GM12878 (cell line): ENCODE results near the gene VPS45. TPM values are rescaled to one million over a fixed set of nuclear protein-coding genes. Genes with fewer than 3 reads are reported as not detected.

Experiments used
- ATAC-seq: fragments of 200-7000 bp; cut with Tn5 transposase; 3 replicates; pipeline ENCODE4 v1.9.1; 2020; ENCODE audit warnings: mild to moderate bottlenecking, moderate library complexity
- BruUV-seq: library from RNA; stranded (reverse); fragments of 400-500 nt; replicated peaks from 2 replicates; lab custom pipeline; 2021; lab: Mats Ljungman, UMichigan
- CTCF ChIA-PET: fragments of 300-600 bp; sonication (Branson Sonifier 250); formaldehyde crosslinking; extraction: SDS; loops from one replicate; lab custom pipeline; 2021; ENCODE audit warnings: inconsistent platforms; lab: Yijun Ruan, JAX
- POLR2A ChIA-PET: fragments of 350-600 bp; formaldehyde crosslinking; extraction: SDS; loops from one replicate; lab custom pipeline; 2021; ENCODE audit warnings: inconsistent platforms; lab: Charles Lee
- RAD21 ChIA-PET: fragments of 300-600 bp; sonication (Branson Sonifier 250); formaldehyde crosslinking; loops from one replicate; lab custom pipeline; 2023; ENCODE audit warnings: antibody characterized with exemption; ENCODE audit not compliant: unreplicated experiment; lab: Charles Lee
- SMC1A ChIA-PET: fragments of 300-600 bp; sonication (Branson Sonifier 250); formaldehyde crosslinking; loops from one replicate; lab custom pipeline; 2023; ENCODE audit not compliant: unreplicated experiment, uncharacterized antibody; lab: Charles Lee
- DNase-seq: peaks from one replicate; pipeline ENCODE4 v3.0.0-alpha.2; 2011; ENCODE audit warnings: low read depth, low spot score
- FAIRE-seq: peaks from 3 replicates; lab custom pipeline; 2011; peaks lifted over from hg19 to GRCh38; lab: Jason Lieb, UNC
- H2AFZ ChIP-seq: 2 replicates; pipeline ENCODE4 v1.6.0; 2011; ENCODE audit warnings: low read depth, low read length, control low read depth; ENCODE audit not compliant: control insufficient read depth
- H3K27ac ChIP-seq: 2 replicates; pipeline ENCODE4 v1.5.1; 2011; ENCODE audit warnings: control low read depth; ENCODE audit not compliant: control insufficient read depth, insufficient read depth
- H3K27me3 ChIP-seq, 2 experiments: replicated peaks in 1 of 2; 2 replicates each; pipeline versions ENCODE4 v1.6.0 to v1.6.1; 2011; ENCODE audit warnings: low read length in 1 of 2; ENCODE audit not compliant: control insufficient read depth in 2 of 2, insufficient read depth in 2 of 2
- H3K36me3 ChIP-seq, 2 experiments: 2 replicates each; pipeline ENCODE4 v1.5.1; 2011; ENCODE audit warnings: low read length in 1 of 2; ENCODE audit not compliant: control insufficient read depth in 2 of 2, insufficient read depth in 2 of 2
- H3K4me1 ChIP-seq: 2 replicates; pipeline ENCODE4 v1.6.1; 2011; ENCODE audit warnings: mild to moderate bottlenecking, low read length, moderate library complexity, mixed read lengths; ENCODE audit not compliant: control insufficient read depth, insufficient read depth
- H3K4me2 ChIP-seq: 2 replicates; pipeline ENCODE4 v1.6.0; 2011; ENCODE audit warnings: control low read depth; ENCODE audit not compliant: control insufficient read depth, insufficient read depth
- H3K4me3 ChIP-seq: fragments of 200-600 bp; sonication (generic); 2 replicates; pipeline ENCODE4 v1.5.1; 2016
- H3K79me2 ChIP-seq: 2 replicates; pipeline ENCODE4 v1.6.0; 2011; ENCODE audit warnings: low read length; ENCODE audit not compliant: control insufficient read depth, insufficient read depth
- H3K9ac ChIP-seq: 2 replicates; pipeline ENCODE4 v1.8.0; 2011; ENCODE audit warnings: low read length, control low read depth, mixed read lengths; ENCODE audit not compliant: control insufficient read depth, insufficient read depth
- H3K9me3 ChIP-seq: replicated peaks from 3 replicates; pipeline ENCODE4 v1.5.1; 2011; ENCODE audit warnings: mild to moderate bottlenecking, low read length; ENCODE audit not compliant: control insufficient read depth, insufficient read depth
- H4K20me1 ChIP-seq: 2 replicates; pipeline ENCODE4 v1.6.0; 2011; ENCODE audit not compliant: control insufficient read depth, insufficient read depth
- JUND ChIP-seq: IDR thresholded peaks from 2 replicates; pipeline ENCODE4 v1.6.1; 2012; ENCODE audit warnings: low read depth, mild to moderate bottlenecking, low read length, improper control_type of control experiment, moderate library complexity
- MYB ChIP-seq: fragments of 150-350 bp; IDR thresholded peaks from 2 replicates; pipeline ENCODE4 v1.6.1; 2014; ENCODE audit warnings: mild to moderate bottlenecking, low read depth, low read length, borderline replicate concordance
- PAX5 ChIP-seq: IDR thresholded peaks from 2 replicates; pipeline ENCODE4 v1.6.1; 2011; ENCODE audit warnings: low read depth, low read length, borderline replicate concordance
- RELA ChIP-seq: fragments of 450-650 bp; IDR thresholded peaks from 2 replicates; pipeline ENCODE4 v1.8.0; 2014; ENCODE audit warnings: borderline replicate concordance; ENCODE audit not compliant: partially characterized antibody
- SPI1 ChIP-seq: IDR thresholded peaks from 2 replicates; pipeline ENCODE4 v1.6.1; 2011; ENCODE audit warnings: low read depth, mild to moderate bottlenecking, low read length, moderate library complexity, borderline replicate concordance; ENCODE audit not compliant: insufficient read depth
- WGBS: methylation state at CpG from one replicate; pipeline ENCODE4 v1.1.6; 2016; ENCODE audit warnings: low lambda C conversion rate; ENCODE audit not compliant: insufficient replicate concordance, insufficient coverage; ENCODE audit errors: missing lambda C conversion rate; 5-methylcytosine and 5-hydroxymethylcytosine counted together
- in situ Hi-C: fragments of 300-500 bp; cut with MboI; formaldehyde crosslinking; loops from 9 replicates; pipeline ENCODE4 v1.14.3; 2018; ENCODE audit warnings: mixed read lengths
- intact Hi-C: fragments of 100-400 bp; cut with micrococcal nuclease; formaldehyde crosslinking; loops from one replicate; pipeline ENCODE4 v1.14.2; 2022; ENCODE audit not compliant: unreplicated experiment
- polyA plus RNA-seq, 11 experiments: library from polyadenylated mRNA; depleted of rRNA in 4 of 11; unstranded in 6 of 11; stranded (reverse) in 5 of 11; fragments of >200 nt; fragmentation: Nextera tagmentation in 4 of 11; fragmentation: Illumina TruSeq in 1 of 11; extraction: Ambion mirVana in 4 of 11; extraction: Trizol in 1 of 11; gene quantifications; 1 replicate in 1 of 11; 2 replicates in 10 of 11; pipeline versions ENCODE4 v1.2.1 to v1.2.3, GENCODE V29; 2011 to 2016; ENCODE audit warnings: inconsistent platforms in 2 of 11, missing spikeins in 2 of 11, low read depth in 1 of 11
- total RNA-seq, 4 experiments: library from RNA; depleted of rRNA in 3 of 4; stranded (reverse); fragments of >200 nt in 3 of 4; fragmentation: Illumina TruSeq in 1 of 4; extraction: Trizol in 1 of 4; gene quantifications; 2 replicates each; pipeline versions ENCODE4 v1.2.1 to v1.2.3, GENCODE V29; 2013 to 2021
- TF ChIP-seq, protein P1 (sequence below): fragments of 450-650 bp; IDR thresholded peaks from 2 replicates; pipeline ENCODE4 v1.6.1; 2016; ENCODE audit warnings: mild to moderate bottlenecking

VPS45 gene
- total and polyA plus RNA-seq, 10 of the 15 experiments (the other 5 are each of a cell fraction or from before 2014, with no cell fraction given): 24.4 to 48.7 (median 34.5) TPM

DNA sequence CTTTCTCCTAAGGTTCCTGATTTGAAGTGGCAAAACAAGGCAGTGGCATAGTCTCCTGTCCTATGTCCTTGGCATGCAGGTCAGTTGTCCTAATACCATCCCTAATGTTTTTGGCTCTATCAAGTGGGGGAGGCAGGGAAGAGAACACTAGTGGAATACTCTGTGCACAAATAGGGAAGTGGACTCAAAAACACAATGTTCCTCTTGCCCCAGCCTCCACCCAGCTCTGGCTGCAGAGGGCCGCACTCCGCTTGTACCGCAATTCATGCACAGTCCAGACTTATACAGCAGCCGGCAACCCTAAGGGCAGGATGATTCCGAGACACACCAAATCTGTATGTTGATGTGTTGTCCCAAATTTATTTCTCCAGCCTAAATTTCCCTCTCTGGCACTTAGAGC is 96.6 kb downstream of the VPS45 start:
- no peak overlapping the region for H2AFZ ChIP-seq
- ATAC-seq (no peak), DNase-seq (no peak), FAIRE-seq (no peak)
- no peaks in the 10 kb centered on the region for H3K27me3 ChIP-seq
- ChIA-PET POLR2A (interaction anchor here (0.5 to 8.9 kb wide), 8 partner anchors 9 to 276 kb away, joined by 3 to 120 read pairs (median 4); partner anchors contain the start of gene PLEKHO1), SMC1A (interaction anchor here (1.0 to 15.5 kb wide), 10 partner anchors 12 to 167 kb away, joined by 3 to 338 read pairs (median 12); partner anchors contain the start of genes PLEKHO1 and VPS45), RAD21 (interaction anchor here (1.0 to 15.1 kb wide), 6 partner anchors 12 to 153 kb away, joined by 4 to 287 read pairs (median 22); partner anchors contain the start of genes OTUD7B and PLEKHO1), CTCF (interaction anchor here (1.4 to 19.2 kb wide), 6 partner anchors 13 to 276 kb away, joined by 5 to 577 read pairs (median 56); partner anchors contain the start of genes PLEKHO1 and VPS45)
- H3K79me2 ChIP-seq: peaks cover 27% of the 10 kb centered on the region
- WGBS: 97% methylated on average over 5 of the region's 5 CpGs
- H3K27ac ChIP-seq: peak overlapping the region; percentile 100
- no peaks in the 10 kb centered on the region for H3K9me3 ChIP-seq
- TF ChIP-seq PAX5: no peak
- TF ChIP-seq SPI1: peak; percentile 74
- no peak for TF ChIP-seq MYB
- TF ChIP-seq RELA: no peak
- peak overlapping the region; percentile 92 for H3K4me2 ChIP-seq
- H3K9ac ChIP-seq: peak overlapping the region; percentile 52
- H4K20me1 ChIP-seq: no peaks in the 10 kb centered on the region
- BruUV-seq: no TSS peak
- peaks cover 70% of the 10 kb centered on the region for H3K4me1 ChIP-seq
- intact Hi-C loops (no loop called here), in situ Hi-C loops (no loop called here)
- no peaks in the 10 kb centered on the region; a peak in 2 of 4 replicates for H3K36me3 ChIP-seq
- no peak overlapping the region; the same call in 1 of the 2 replicates for H3K4me3 ChIP-seq

DNA sequence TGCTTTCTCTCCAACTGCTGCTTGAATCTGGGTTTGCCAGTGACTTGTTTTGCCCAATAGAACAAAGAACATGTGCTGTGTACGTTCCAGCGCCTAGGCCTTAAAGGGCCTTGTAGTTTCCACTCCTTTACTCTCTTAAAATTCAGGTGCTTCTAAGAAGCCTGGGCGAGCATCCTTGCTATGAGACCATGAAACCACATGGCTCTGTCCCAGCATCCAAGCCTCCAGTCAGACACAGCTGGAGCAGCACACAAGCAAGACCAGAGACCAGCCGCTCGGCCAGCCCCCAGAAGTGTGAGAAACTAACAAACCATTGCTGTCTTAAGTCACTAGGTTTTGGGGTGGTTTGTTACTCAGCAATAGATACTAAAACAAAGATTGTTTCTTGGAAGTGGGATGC is 97.2 kb downstream of the VPS45 start:
- ChIA-PET POLR2A (interaction anchor here (1.1 to 8.9 kb wide), 7 partner anchors 14 to 204 kb away, joined by 3 to 120 read pairs (median 5); partner anchors contain the start of genes PLEKHO1 and RPRD2), SMC1A (interaction anchor here (0.8 to 15.5 kb wide), 20 partner anchors 7 to 203 kb away, joined by 3 to 338 read pairs (median 6); partner anchors contain the start of genes PLEKHO1 and VPS45), RAD21 (interaction anchor here (1.0 to 15.1 kb wide), 14 partner anchors 9 to 203 kb away, joined by 3 to 287 read pairs (median 6); partner anchors contain the start of genes PLEKHO1 and VPS45), CTCF (interaction anchor here (0.8 to 19.2 kb wide), 23 partner anchors 9 to 276 kb away, joined by 3 to 577 read pairs (median 6); partner anchors contain the start of genes PLEKHO1 and VPS45)
- no TSS peak for BruUV-seq
- Histone ChIP-seq H3K4me2 (peak overlapping the region; percentile 92), H4K20me1 (no peaks in the 10 kb centered on the region), H3K27me3 (no peaks in the 10 kb centered on the region), H3K4me1 (peaks cover 65% of the 10 kb centered on the region), H3K9ac (peak overlapping the region; percentile 52), H2AFZ (no peak overlapping the region), H3K9me3 (no peaks in the 10 kb centered on the region), H3K27ac (peak overlapping the region; percentile 100), H3K79me2 (peaks cover 23% of the 10 kb centered on the region), H3K36me3 (no peaks in the 10 kb centered on the region), H3K4me3 (peak overlapping the region; percentile 51)
- no peak for TF ChIP-seq JUND
- TF ChIP-seq, protein P1, sequence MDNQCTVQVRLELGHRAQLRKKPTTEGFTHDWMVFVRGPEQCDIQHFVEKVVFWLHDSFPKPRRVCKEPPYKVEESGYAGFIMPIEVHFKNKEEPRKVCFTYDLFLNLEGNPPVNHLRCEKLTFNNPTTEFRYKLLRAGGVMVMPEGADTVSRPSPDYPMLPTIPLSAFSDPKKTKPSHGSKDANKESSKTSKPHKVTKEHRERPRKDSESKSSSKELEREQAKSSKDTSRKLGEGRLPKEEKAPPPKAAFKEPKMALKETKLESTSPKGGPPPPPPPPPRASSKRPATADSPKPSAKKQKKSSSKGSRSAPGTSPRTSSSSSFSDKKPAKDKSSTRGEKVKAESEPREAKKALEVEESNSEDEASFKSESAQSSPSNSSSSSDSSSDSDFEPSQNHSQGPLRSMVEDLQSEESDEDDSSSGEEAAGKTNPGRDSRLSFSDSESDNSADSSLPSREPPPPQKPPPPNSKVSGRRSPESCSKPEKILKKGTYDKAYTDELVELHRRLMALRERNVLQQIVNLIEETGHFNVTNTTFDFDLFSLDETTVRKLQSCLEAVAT: peak; percentile 53; the same call in 1 of the 2 replicates
- DNase-seq (no peak), ATAC-seq (no peak), FAIRE-seq (no peak)
- intact Hi-C loops (loop anchor here (1.0 kb wide), 1 partner anchor 202 kb away; no protein-coding TSS in a partner anchor), in situ Hi-C loops (loop anchor here (5.0 kb wide), 2 partner anchors 92 to 202 kb away; no protein-coding TSS in a partner anchor)
- WGBS: 28% methylated on average over 5 of the region's 5 CpGs
